ENCODE results near the gene CXCL17.
"Not testable (repeated sequence)": the region's sequence is repeated elsewhere in the genome, so short reads cannot be mapped to it uniquely, and the experiment has no call there.

Gene CXCL17

DNA sequence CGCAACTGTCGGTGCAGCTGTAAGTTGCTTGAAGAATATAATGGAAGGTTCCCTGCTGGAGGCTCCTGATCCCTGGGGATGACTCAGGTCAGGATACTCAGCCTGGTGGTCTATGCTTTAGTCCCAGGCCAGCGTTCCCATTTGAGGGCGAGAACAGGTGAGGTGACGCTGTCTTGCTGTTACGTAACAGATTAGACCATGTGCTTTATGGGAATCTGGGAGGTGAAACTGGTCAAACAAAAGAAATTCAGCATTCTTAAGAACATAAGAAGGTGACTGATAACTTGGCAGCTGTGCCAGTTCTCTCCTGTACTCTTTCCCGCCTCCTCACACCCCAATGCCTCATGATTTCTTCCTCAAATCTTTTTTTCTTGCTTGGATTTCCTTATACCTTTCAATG, at the start of gene CXCL17:
Gene CXCL17, minus strand, starts transcription at position 114 of the 400 bp plus-strand sequence. CDS start 114 bp downstream, outside the sequence.
- H3K4me1 ChIP-seq (ENCODE audit: low read length) = no peaks in the 10 kb centered on the region
- H3K79me2 ChIP-seq (ENCODE audit: low read length) = no peaks in the 10 kb centered on the region
- H3K27ac ChIP-seq (ENCODE audit: low read length) = no peak within 1 kb of the TSS
- H3K27me3 ChIP-seq (ENCODE audit: low read depth, low read length) = peaks cover 44% of the 10 kb centered on the region
- H3K9me3 ChIP-seq (ENCODE audit: insufficient read depth, low read length) = no peaks in the 10 kb centered on the region
- H3K4me2 ChIP-seq (ENCODE audit: low read length) = no peak within 1 kb of the TSS
- no peak within 1 kb of the TSS for H3K9ac ChIP-seq (ENCODE audit: low read length)
- H4K20me1 ChIP-seq (ENCODE audit: insufficient read depth, low read length) = no peaks in the 10 kb centered on the region
- no peak for TF ChIP-seq EZH2phosphoT487 (IDR thresholded peaks at IDR 0.05; ENCODE audit: low read depth)
- TF ChIP-seq, protein P1, sequence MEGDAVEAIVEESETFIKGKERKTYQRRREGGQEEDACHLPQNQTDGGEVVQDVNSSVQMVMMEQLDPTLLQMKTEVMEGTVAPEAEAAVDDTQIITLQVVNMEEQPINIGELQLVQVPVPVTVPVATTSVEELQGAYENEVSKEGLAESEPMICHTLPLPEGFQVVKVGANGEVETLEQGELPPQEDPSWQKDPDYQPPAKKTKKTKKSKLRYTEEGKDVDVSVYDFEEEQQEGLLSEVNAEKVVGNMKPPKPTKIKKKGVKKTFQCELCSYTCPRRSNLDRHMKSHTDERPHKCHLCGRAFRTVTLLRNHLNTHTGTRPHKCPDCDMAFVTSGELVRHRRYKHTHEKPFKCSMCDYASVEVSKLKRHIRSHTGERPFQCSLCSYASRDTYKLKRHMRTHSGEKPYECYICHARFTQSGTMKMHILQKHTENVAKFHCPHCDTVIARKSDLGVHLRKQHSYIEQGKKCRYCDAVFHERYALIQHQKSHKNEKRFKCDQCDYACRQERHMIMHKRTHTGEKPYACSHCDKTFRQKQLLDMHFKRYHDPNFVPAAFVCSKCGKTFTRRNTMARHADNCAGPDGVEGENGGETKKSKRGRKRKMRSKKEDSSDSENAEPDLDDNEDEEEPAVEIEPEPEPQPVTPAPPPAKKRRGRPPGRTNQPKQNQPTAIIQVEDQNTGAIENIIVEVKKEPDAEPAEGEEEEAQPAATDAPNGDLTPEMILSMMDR (IDR thresholded peaks at IDR 0.05; ENCODE audit: low read depth, low read length) = no peak
- H3K4me3 ChIP-seq (ENCODE audit: low read length) = no peak within 1 kb of the TSS
- no peak within 1 kb of the TSS for H2AFZ ChIP-seq (ENCODE audit: low read depth, low read length)
- H3K36me3 ChIP-seq (replicated peaks; ENCODE audit: low read depth, low read length) = no peaks in the 10 kb centered on the region

DNA sequence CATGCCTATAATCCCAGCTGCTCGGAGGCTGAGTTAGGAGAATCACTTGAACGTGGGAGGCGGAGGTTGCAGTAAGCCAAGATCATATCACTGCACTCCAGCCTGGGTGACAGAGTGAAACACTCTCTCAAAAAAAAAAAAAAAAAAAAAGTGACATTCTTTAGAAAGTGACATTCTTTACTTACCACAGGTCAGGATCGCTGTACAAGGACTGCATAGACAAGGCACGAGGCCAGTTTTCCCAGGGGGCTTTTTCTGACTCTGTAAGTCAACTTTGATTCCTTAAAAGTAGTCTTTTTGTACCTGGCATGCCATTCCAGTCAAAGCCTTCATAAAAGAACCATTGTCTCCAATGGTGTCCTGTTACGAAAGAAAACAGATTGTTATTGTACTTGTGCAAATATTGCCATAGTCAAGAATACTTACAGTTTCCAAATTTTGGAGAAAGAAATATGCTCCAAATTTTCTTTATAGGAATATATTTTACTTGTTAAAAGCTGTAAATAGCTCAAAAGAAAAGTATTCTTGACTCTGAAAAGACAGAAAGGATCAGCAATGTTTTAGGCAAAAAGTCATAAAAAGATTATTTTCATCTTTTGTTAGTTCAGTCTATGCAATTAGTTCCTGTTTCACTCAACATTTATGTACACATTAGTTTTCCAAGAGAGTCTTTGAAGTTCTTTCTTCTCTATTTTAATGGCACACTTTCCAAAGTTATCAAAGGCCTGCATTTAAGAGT, 46.2 kb upstream of the CXCL17 start:
- Histone ChIP-seq H3K36me3 (replicated peaks; ENCODE audit: low read depth, low read length) (no peaks in the 10 kb centered on the region), H4K20me1 (ENCODE audit: insufficient read depth, low read length) (no peaks in the 10 kb centered on the region), H3K4me2 (ENCODE audit: low read length) (no peak overlapping the region), H3K27ac (ENCODE audit: low read length) (no peak overlapping the region), H3K79me2 (ENCODE audit: low read length) (no peaks in the 10 kb centered on the region), H3K27me3 (ENCODE audit: low read depth, low read length) (peaks cover 6% of the 10 kb centered on the region; the same call in 1 of the 2 replicates), H3K9me3 (ENCODE audit: insufficient read depth, low read length) (no peaks in the 10 kb centered on the region), H2AFZ (ENCODE audit: low read depth, low read length) (no peak overlapping the region), H3K4me1 (ENCODE audit: low read length) (no peaks in the 10 kb centered on the region), H3K4me3 (ENCODE audit: low read length) (no peak overlapping the region), H3K9ac (ENCODE audit: low read length) (no peak overlapping the region)
- no peak for TF ChIP-seq EZH2phosphoT487 (IDR thresholded peaks at IDR 0.05; ENCODE audit: low read depth)
- TF ChIP-seq, protein P1 (IDR thresholded peaks at IDR 0.05; ENCODE audit: low read depth, low read length) = no peak

- Histone ChIP-seq H4K20me1 (ENCODE audit: insufficient read depth, low read length) (no peaks in the 10 kb centered on the region), H3K36me3 (replicated peaks; ENCODE audit: low read depth, low read length) (no peaks in the 10 kb centered on the region), H2AFZ (ENCODE audit: low read depth, low read length) (no peak overlapping the region), H3K27me3 (ENCODE audit: low read depth, low read length) (peaks cover 8% of the 10 kb centered on the region; the same call in 1 of the 2 replicates), H3K79me2 (ENCODE audit: low read length) (no peaks in the 10 kb centered on the region), H3K9me3 (ENCODE audit: insufficient read depth, low read length) (no peaks in the 10 kb centered on the region), H3K27ac (ENCODE audit: low read length) (no peak overlapping the region), H3K4me1 (ENCODE audit: low read length) (no peaks in the 10 kb centered on the region), H3K4me2 (ENCODE audit: low read length) (no peak overlapping the region), H3K9ac (ENCODE audit: low read length) (no peak overlapping the region), H3K4me3 (ENCODE audit: low read length) (no peak overlapping the region)
- TF ChIP-seq, protein P1 (IDR thresholded peaks at IDR 0.05; ENCODE audit: low read depth, low read length) = no peak
- TF ChIP-seq EZH2phosphoT487 (IDR thresholded peaks at IDR 0.05; ENCODE audit: low read depth) = no peak
Measured at GRCh38 chr19:42487798-42488178, 45.0 kb upstream of the CXCL17 start.

DNA sequence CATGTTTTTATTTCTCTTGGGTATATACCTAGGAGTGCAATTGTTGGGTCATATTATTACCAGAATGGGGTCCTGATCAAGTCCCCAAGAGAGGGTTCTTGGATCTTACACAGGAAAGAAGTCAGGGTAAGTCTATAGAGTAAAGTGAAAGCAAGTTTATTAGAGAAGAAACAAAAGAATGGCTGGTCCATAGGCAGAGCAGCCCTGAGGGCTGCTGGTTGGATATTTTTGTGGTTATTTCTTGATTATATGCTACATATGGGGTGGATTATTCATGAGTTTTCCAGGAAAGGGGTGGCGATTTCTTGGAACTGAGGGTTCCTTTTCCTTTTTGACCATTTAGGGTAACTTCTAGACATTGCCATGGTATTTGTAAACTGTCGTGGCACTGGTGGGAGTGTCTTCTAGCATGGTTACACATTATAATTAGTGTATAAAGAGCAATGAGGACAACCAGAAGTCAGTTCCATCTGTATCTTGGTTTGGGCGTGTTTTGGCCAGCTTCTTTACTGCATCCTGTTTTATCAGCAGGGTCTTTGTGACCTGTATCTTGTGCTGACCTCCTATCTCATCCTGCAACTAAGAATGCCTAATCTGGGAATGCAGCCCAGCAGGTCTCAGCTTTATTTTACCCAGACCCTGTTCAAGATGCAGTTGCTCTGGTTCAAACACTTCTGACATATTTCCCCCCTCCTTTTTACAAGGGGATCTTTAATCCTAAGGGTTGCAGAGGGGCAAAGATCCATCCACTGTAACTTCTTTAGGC, 44.5 kb upstream of the CXCL17 start:
- Histone ChIP-seq H4K20me1 (ENCODE audit: insufficient read depth, low read length) (no peaks in the 10 kb centered on the region), H3K27ac (ENCODE audit: low read length) (no peak overlapping the region), H3K27me3 (ENCODE audit: low read depth, low read length) (peaks cover 8% of the 10 kb centered on the region; the same call in 1 of the 2 replicates), H3K79me2 (ENCODE audit: low read length) (no peaks in the 10 kb centered on the region), H3K4me2 (ENCODE audit: low read length) (no peak overlapping the region), H2AFZ (ENCODE audit: low read depth, low read length) (no peak overlapping the region), H3K4me3 (ENCODE audit: low read length) (no peak overlapping the region), H3K9me3 (ENCODE audit: insufficient read depth, low read length) (no peaks in the 10 kb centered on the region), H3K36me3 (replicated peaks; ENCODE audit: low read depth, low read length) (no peaks in the 10 kb centered on the region), H3K4me1 (ENCODE audit: low read length) (no peaks in the 10 kb centered on the region), H3K9ac (ENCODE audit: low read length) (no peak overlapping the region)
- TF ChIP-seq, protein P1 (IDR thresholded peaks at IDR 0.05; ENCODE audit: low read depth, low read length) = no peak
- TF ChIP-seq EZH2phosphoT487 (IDR thresholded peaks at IDR 0.05; ENCODE audit: low read depth) = no peak

GRCh38 chr19:42485036-42485435, 42.3 kb upstream of the CXCL17 start:
- H3K9me3 ChIP-seq (ENCODE audit: insufficient read depth, low read length); H3K27ac ChIP-seq (ENCODE audit: low read length); H3K4me3 ChIP-seq (ENCODE audit: low read length); H3K4me1 ChIP-seq (ENCODE audit: low read length); H3K9ac ChIP-seq (ENCODE audit: low read length); H3K4me2 ChIP-seq (ENCODE audit: low read length); H4K20me1 ChIP-seq (ENCODE audit: insufficient read depth, low read length); H3K79me2 ChIP-seq (ENCODE audit: low read length); H3K36me3 ChIP-seq (replicated peaks; ENCODE audit: low read depth, low read length); H3K27me3 ChIP-seq (ENCODE audit: low read depth, low read length); H2AFZ ChIP-seq (ENCODE audit: low read depth, low read length): not testable (repeated sequence)
